HepG2 (cell line): ENCODE results near the gene UNKL. TPM values are rescaled to one million over a fixed set of nuclear protein-coding genes. Genes with fewer than 3 reads are reported as not detected.

ENCODE experiments used
- AGO1 ChIP-seq: fragments of 200-400 bp; formaldehyde crosslinking; IDR thresholded peaks from 2 replicates; pipeline ENCODE4 v1.6.1; 2017; ENCODE audit warnings: mild to moderate bottlenecking, low read depth, low read length, moderate library complexity; ENCODE audit not compliant: poor library complexity, severe bottlenecking
- AHDC1 ChIP-seq: sonication (generic); formaldehyde crosslinking; IDR thresholded peaks from 2 replicates; pipeline ENCODE4 v1.5.1; 2020; ENCODE audit warnings: mild to moderate bottlenecking, missing genetic modification reagents, borderline replicate concordance
- MTA3 ChIP-seq: sonication (generic); formaldehyde crosslinking; IDR thresholded peaks from 2 replicates; pipeline ENCODE4 v1.4.0; 2020; ENCODE audit warnings: missing genetic modification reagents
- MYNN ChIP-seq: sonication (generic); formaldehyde crosslinking; IDR thresholded peaks from 2 replicates; pipeline ENCODE4 v1.4.0; 2020; ENCODE audit warnings: mild to moderate bottlenecking, low read depth, missing genetic modification reagents
- NFAT5 ChIP-seq: sonication (generic); formaldehyde crosslinking; IDR thresholded peaks from 2 replicates; pipeline ENCODE4 v1.4.0; 2020; ENCODE audit warnings: missing genetic modification reagents
- PATZ1 ChIP-seq: sonication (generic); formaldehyde crosslinking; IDR thresholded peaks from 2 replicates; pipeline ENCODE4 v1.4.0; 2020; ENCODE audit warnings: missing genetic modification reagents
- RFXAP ChIP-seq: sonication (generic); formaldehyde crosslinking; IDR thresholded peaks from 2 replicates; pipeline ENCODE4 v1.4.0; 2020; ENCODE audit warnings: missing genetic modification reagents, borderline replicate concordance
- SAFB2 ChIP-seq: sonication (generic); formaldehyde crosslinking; IDR thresholded peaks from 2 replicates; pipeline ENCODE4 v1.5.1; 2020; ENCODE audit warnings: missing genetic modification reagents, low read depth, mild to moderate bottlenecking, borderline replicate concordance
- SNAPC2 ChIP-seq: sonication (generic); formaldehyde crosslinking; IDR thresholded peaks from 2 replicates; pipeline ENCODE4 v1.8.1; 2022; ENCODE audit warnings: mild to moderate bottlenecking, missing genetic modification reagents
- TARDBP ChIP-seq: sonication (generic); formaldehyde crosslinking; IDR thresholded peaks from 2 replicates; pipeline ENCODE4 v1.8.0; 2022; ENCODE audit warnings: mild to moderate bottlenecking, missing genetic modification reagents
- U2AF1 ChIP-seq: fragments of 200-400 bp; formaldehyde crosslinking; optimal IDR thresholded peaks from 2 replicates; pipeline ENCODE3; 2017; ENCODE audit warnings: mild to moderate bottlenecking, low read depth, low read length
- ZNF557 ChIP-seq: sonication (generic); formaldehyde crosslinking; IDR thresholded peaks from 2 replicates; pipeline ENCODE4 v1.4.0; 2020; ENCODE audit warnings: missing genetic modification reagents
- ZNF616 ChIP-seq: sonication (generic); formaldehyde crosslinking; IDR thresholded peaks from 2 replicates; pipeline ENCODE4 v1.5.0; 2020; ENCODE audit warnings: low read depth, mild to moderate bottlenecking, missing genetic modification reagents
- ZNF7 ChIP-seq: IDR thresholded peaks from 2 replicates; pipeline ENCODE4 v1.6.1; 2016; ENCODE audit warnings: missing biosample characterization, missing genetic modification reagents
- ZNF737 ChIP-seq: sonication (generic); formaldehyde crosslinking; IDR thresholded peaks from 2 replicates; pipeline ENCODE4 v1.5.0; 2020; ENCODE audit warnings: missing genetic modification reagents, mild to moderate bottlenecking, borderline replicate concordance
- ZNF746 ChIP-seq: sonication (generic); formaldehyde crosslinking; IDR thresholded peaks from 2 replicates; pipeline ENCODE4 v1.8.0; 2022; ENCODE audit warnings: mild to moderate bottlenecking, missing genetic modification reagents
- polyA plus RNA-seq, 8 experiments: library from polyadenylated mRNA; depleted of rRNA in 3 of 8; stranded (reverse) in 7 of 8; unstranded in 1 of 8; fragments of >200 nt; fragmentation: Illumina TruSeq in 4 of 8; extraction: Trizol in 4 of 8; gene quantifications; 2 replicates each; pipeline versions ENCODE4 v1.2.1 to v1.2.3, GENCODE V29; 2011 to 2016; ENCODE audit warnings: low read depth in 4 of 8, missing spikeins in 1 of 8, mixed read lengths in 1 of 8; ENCODE audit not compliant: insufficient read depth in 1 of 8
- total RNA-seq, 5 experiments: library from RNA; depleted of rRNA; stranded (reverse); fragments of >200 nt; fragmentation: Illumina TruSeq; extraction: Trizol; gene quantifications; 2 replicates each; pipeline ENCODE4 v1.2.3, GENCODE V29; 2016; ENCODE audit warnings: low read depth in 1 of 5

UNKL gene
- total and polyA plus RNA-seq, 2 of the 13 experiments (the other 11 are each of a cell fraction or from before 2014, with no cell fraction given): 10.4 to 17.6 TPM

DNA sequence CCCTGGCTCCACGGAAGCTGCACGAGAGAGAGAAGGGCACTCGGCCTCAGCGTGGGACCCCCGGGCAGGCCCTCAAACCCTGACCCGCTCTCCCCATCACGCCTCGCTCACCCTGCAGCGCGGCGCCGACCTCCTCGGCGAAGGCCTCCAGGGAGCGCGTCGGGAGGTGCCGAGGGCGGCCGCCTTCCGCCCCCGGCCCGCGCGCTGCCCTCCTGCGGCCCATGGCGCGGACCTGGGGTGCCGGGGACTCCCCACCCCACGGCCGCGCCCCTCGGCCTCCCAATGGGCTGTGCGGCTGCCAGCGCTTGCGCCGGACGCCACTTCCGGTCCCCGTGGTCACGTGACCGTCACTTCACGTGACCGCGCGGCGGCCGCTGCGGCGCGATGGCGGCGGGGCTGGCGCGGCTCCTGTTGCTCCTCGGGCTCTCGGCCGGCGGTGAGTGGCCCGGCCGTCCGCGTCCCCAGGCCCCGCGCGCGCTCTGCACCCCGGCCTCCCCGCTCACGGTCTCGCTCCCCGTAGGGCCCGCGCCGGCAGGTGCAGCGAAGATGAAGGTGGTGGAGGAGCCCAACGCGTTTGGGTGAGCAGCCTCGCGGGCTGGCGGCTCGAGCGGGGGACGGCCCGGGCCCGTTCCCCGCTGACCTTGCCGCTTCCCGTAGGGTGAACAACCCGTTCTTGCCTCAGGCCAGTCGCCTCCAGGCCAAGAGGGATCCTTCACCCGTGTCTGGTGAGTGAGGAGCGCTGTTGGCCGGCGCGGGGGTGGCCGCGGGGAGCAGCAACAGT lies 62.7 kb downstream of the UNKL start, which contains the start of the genes GNPTG and TSR3 (continued):
- TF ChIP-seq AHDC1 (CRISPR knock-in tag): no peak
- no peak for TF ChIP-seq U2AF1
- TF ChIP-seq PATZ1 (CRISPR knock-in tag): peak; percentile 53; the same call in 1 of the 2 replicates
- TF ChIP-seq MYNN (CRISPR knock-in tag): no peak
- no peak for TF ChIP-seq AGO1
- TF ChIP-seq ZNF557: no peak
- peak; percentile 78; the same call in 1 of the 2 replicates for TF ChIP-seq ZNF616 (CRISPR knock-in tag)
- TF ChIP-seq NFAT5 (CRISPR knock-in tag): peak; percentile 84; the same call in 1 of the 2 replicates
- TF ChIP-seq RFXAP: peak; percentile 85; the same call in 1 of the 2 replicates
- no peak for TF ChIP-seq ZNF737 (CRISPR knock-in tag)
- TF ChIP-seq TARDBP (CRISPR knock-in tag): peak; percentile 79; the same call in 1 of the 2 replicates
- no peak; the same call in 1 of the 2 replicates for TF ChIP-seq SNAPC2 (CRISPR knock-in tag)
- no peak for TF ChIP-seq MTA3 (CRISPR knock-in tag)
- no peak for TF ChIP-seq ZNF7 (CRISPR knock-in tag)
- no peak; the same call in 1 of the 2 replicates for TF ChIP-seq ZNF746
- peak; percentile 72; the same call in 1 of the 2 replicates for TF ChIP-seq SAFB2 (CRISPR knock-in tag)
